ENCODE data around the gene MYRFL.

The MYRFL gene

DNA sequence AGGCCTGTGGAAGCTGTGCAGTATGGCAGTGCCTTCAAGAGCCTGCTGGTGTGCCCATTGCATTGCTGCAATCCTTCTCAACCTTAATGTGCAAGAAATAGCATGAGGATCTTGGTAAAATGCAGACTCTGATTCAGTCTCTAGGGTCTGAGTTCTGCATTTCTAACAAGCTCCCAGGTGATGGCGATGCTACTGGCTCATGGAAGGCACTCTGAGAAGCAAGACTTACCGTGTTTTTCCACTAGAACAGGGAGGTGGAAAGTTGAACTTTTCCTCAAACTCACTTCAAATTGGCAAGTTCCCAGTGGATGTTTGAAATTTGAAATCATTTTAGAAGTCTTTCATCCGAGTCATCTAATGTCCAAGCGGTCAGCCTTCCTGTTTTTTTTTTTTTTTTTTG lies 55.5 kb downstream of the MYRFL start:
- H3K4me3 ChIP-seq (ENCODE audit: low read depth, low read length, poor library complexity, severe bottlenecking) = no peak overlapping the region
- no peak overlapping the region; the same call in 1 of the 2 replicates for H3K9ac ChIP-seq (ENCODE audit: low read length)
- no peaks in the 10 kb centered on the region for H3K79me2 ChIP-seq (ENCODE audit: insufficient read depth, low read length)
- no peaks in the 10 kb centered on the region for H3K27me3 ChIP-seq (ENCODE audit: insufficient read depth, low read length)
- H4K20me1 ChIP-seq (ENCODE audit: insufficient read depth, low read length) = no peaks in the 10 kb centered on the region
- peak overlapping the region; percentile 32; the same call in 1 of the 2 replicates for H2AFZ ChIP-seq (ENCODE audit: low read length)
- no peaks in the 10 kb centered on the region for H3K36me3 ChIP-seq (ENCODE audit: insufficient read depth, low read length)
- H3F3A ChIP-seq (ENCODE audit: insufficient read depth, low read length) = no peaks in the 10 kb centered on the region
- TF ChIP-seq, protein P1, sequence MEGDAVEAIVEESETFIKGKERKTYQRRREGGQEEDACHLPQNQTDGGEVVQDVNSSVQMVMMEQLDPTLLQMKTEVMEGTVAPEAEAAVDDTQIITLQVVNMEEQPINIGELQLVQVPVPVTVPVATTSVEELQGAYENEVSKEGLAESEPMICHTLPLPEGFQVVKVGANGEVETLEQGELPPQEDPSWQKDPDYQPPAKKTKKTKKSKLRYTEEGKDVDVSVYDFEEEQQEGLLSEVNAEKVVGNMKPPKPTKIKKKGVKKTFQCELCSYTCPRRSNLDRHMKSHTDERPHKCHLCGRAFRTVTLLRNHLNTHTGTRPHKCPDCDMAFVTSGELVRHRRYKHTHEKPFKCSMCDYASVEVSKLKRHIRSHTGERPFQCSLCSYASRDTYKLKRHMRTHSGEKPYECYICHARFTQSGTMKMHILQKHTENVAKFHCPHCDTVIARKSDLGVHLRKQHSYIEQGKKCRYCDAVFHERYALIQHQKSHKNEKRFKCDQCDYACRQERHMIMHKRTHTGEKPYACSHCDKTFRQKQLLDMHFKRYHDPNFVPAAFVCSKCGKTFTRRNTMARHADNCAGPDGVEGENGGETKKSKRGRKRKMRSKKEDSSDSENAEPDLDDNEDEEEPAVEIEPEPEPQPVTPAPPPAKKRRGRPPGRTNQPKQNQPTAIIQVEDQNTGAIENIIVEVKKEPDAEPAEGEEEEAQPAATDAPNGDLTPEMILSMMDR (IDR thresholded peaks at IDR 0.05; ENCODE audit: low read length) = peak; percentile 66
- no peak for TF ChIP-seq EZH2 (IDR thresholded peaks at IDR 0.05; ENCODE audit: borderline replicate concordance, low read length)
- no peak overlapping the region for H3K4me2 ChIP-seq (ENCODE audit: low read length)
- H3K27ac ChIP-seq (ENCODE audit: low read depth, low read length, poor library complexity, severe bottlenecking) = peak overlapping the region; percentile 52
- H3K9me3 ChIP-seq (ENCODE audit: low read length) = no peaks in the 10 kb centered on the region
- peaks cover 54% of the 10 kb centered on the region for H3K4me1 ChIP-seq (ENCODE audit: insufficient read depth, low read length, severe bottlenecking)
- H3K9me2 ChIP-seq (ENCODE audit: low read depth, low read length) = no peaks in the 10 kb centered on the region

DNA sequence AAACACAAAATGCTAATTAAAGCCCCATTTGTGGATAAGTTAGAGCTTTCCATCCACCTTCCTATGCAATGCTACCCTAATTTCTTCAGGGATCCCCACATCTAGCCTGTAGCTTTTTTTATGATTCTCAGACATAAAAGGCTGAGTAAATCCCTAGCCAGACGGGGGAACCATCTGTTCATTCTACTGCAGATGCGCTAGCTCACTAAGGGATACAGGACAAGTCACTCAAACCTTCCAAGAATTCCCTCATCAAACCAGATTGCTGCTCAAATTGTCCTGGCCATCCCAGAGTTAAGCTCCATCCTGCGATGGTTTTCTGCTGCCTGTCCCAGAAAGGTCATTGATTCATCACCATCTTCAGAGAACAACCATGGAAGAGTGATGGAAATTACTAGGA lies 56.7 kb downstream of the MYRFL start:
- Histone ChIP-seq H4K20me1 (ENCODE audit: insufficient read depth, low read length) (no peaks in the 10 kb centered on the region), H3F3A (ENCODE audit: insufficient read depth, low read length) (no peaks in the 10 kb centered on the region), H3K9ac (ENCODE audit: low read length) (no peak overlapping the region), H3K27me3 (ENCODE audit: insufficient read depth, low read length) (no peaks in the 10 kb centered on the region), H2AFZ (ENCODE audit: low read length) (no peak overlapping the region), H3K4me3 (ENCODE audit: low read depth, low read length, poor library complexity, severe bottlenecking) (no peak overlapping the region), H3K4me1 (ENCODE audit: insufficient read depth, low read length, severe bottlenecking) (peaks cover 66% of the 10 kb centered on the region), H3K9me3 (ENCODE audit: low read length) (no peaks in the 10 kb centered on the region), H3K9me2 (ENCODE audit: low read depth, low read length) (no peaks in the 10 kb centered on the region), H3K27ac (ENCODE audit: low read depth, low read length, poor library complexity, severe bottlenecking) (no peak overlapping the region), H3K4me2 (ENCODE audit: low read length) (no peak overlapping the region), H3K36me3 (ENCODE audit: insufficient read depth, low read length) (no peaks in the 10 kb centered on the region), H3K79me2 (ENCODE audit: insufficient read depth, low read length) (no peaks in the 10 kb centered on the region)
- no peak for TF ChIP-seq EZH2 (IDR thresholded peaks at IDR 0.05; ENCODE audit: borderline replicate concordance, low read length)
- TF ChIP-seq, protein P1 (IDR thresholded peaks at IDR 0.05; ENCODE audit: low read length) = no peak

DNA sequence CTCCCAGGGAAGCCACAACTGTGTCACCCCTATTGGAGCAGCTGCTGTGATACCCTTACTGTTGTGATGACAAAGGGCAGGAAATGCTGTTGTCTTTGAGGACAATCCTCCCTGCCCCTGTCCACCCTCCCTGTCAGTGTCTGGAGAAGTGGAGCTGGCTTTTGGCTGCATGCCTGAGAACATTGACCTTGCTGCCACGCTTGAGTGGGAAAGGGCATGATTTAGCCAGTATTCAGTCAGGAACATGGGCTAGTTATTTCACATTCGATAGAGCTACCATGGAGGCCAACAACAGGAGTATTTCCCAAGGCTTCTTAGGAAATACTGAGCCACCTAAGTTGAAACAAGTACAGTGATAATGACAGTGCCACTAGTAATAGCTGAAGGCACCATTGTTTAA lies 59.4 kb downstream of the MYRFL start:
- Histone ChIP-seq H3K27ac (ENCODE audit: low read depth, low read length, poor library complexity, severe bottlenecking) (peak overlapping the region; percentile 79), H3K36me3 (ENCODE audit: insufficient read depth, low read length) (no peaks in the 10 kb centered on the region), H3K9me2 (ENCODE audit: low read depth, low read length) (no peaks in the 10 kb centered on the region), H3K9me3 (ENCODE audit: low read length) (no peaks in the 10 kb centered on the region), H3K4me1 (ENCODE audit: insufficient read depth, low read length, severe bottlenecking) (peaks cover 60% of the 10 kb centered on the region), H3F3A (ENCODE audit: insufficient read depth, low read length) (no peaks in the 10 kb centered on the region), H4K20me1 (ENCODE audit: insufficient read depth, low read length) (no peaks in the 10 kb centered on the region), H3K4me3 (ENCODE audit: low read depth, low read length, poor library complexity, severe bottlenecking) (no peak overlapping the region), H3K9ac (ENCODE audit: low read length) (no peak overlapping the region), H3K27me3 (ENCODE audit: insufficient read depth, low read length) (no peaks in the 10 kb centered on the region), H3K79me2 (ENCODE audit: insufficient read depth, low read length) (no peaks in the 10 kb centered on the region), H2AFZ (ENCODE audit: low read length) (no peak overlapping the region), H3K4me2 (ENCODE audit: low read length) (no peak overlapping the region)
- TF ChIP-seq EZH2 (IDR thresholded peaks at IDR 0.05; ENCODE audit: borderline replicate concordance, low read length) = no peak
- TF ChIP-seq, protein P1 (IDR thresholded peaks at IDR 0.05; ENCODE audit: low read length) = no peak

Measured in OCI-LY1 (cell line).